Left lung (tissue), 10 donors: ENCODE data around the gene GPSM1. TPM values are rescaled to one million over a fixed set of nuclear protein-coding genes. Genes with fewer than 3 reads are reported as not detected.
A peak's percentile ranks its signal among the peaks of the same experiment; 100 is the strongest.

ENCODE experiments used
- ATAC-seq: fragments of 200-7000 bp; cut with Tn5 transposase; one replicate; pipeline ENCODE4 v1.9.1; 2020; ENCODE audit warnings: moderate library complexity
- DNase-seq, 4 donors: peaks; one replicate each; pipeline ENCODE4 v3.0.0-alpha.2; 2013 to 2020
- H3K27ac ChIP-seq, 2 donors: fragments of 200-600 bp; sonication (generic) in 1 of 2; one replicate each; pipeline versions ENCODE4 v1.5.0 to v1.8.0; 2020 to 2021
- H3K27me3 ChIP-seq, 2 donors: fragments of 200-600 bp; sonication (generic) in 1 of 2; one replicate each; pipeline versions ENCODE4 v1.5.0 to v1.8.0; 2020 to 2021
- H3K36me3 ChIP-seq, 2 donors: fragments of 200-600 bp; sonication (generic) in 1 of 2; one replicate each; pipeline versions ENCODE4 v1.5.0 to v1.8.0; 2020 to 2021
- H3K4me1 ChIP-seq, 2 donors: fragments of 200-600 bp; one replicate each; pipeline ENCODE4 v1.8.0; 2021
- H3K4me3 ChIP-seq, 2 donors: fragments of 200-600 bp; sonication (generic) in 1 of 2; one replicate each; pipeline versions ENCODE4 v1.5.0 to v1.8.0; 2020 to 2021; ENCODE audit warnings: mild to moderate bottlenecking in 1 of 2
- H3K9me3 ChIP-seq, 2 donors: fragments of 200-600 bp; sonication (generic) in 1 of 2; one replicate each; pipeline versions ENCODE4 v1.5.0 to v1.8.0; 2020 to 2021
- CTCF ChIP-seq, 2 donors: fragments of 200-600 bp; sonication (generic) in 1 of 2; IDR thresholded peaks; one replicate each; pipeline versions ENCODE4 v1.5.0 to v1.8.0; 2021; ENCODE audit warnings: antibody characterized with exemption in 2 of 2
- intact Hi-C, 2 donors: fragments of 100-400 bp; cut with DNase I; formaldehyde crosslinking; loops; one replicate each; pipeline versions ENCODE4 v1.11.2 to v1.14.2; 2022
- polyA plus RNA-seq, 6 donors: library from polyadenylated mRNA; unstranded; fragments of 120-200 nt; gene quantifications; one replicate each; pipeline ENCODE4 v1.2.1, GENCODE V29; 2013; ENCODE audit not compliant: insufficient read length in 6 of 6
- total RNA-seq, 2 donors: library from RNA; stranded (reverse); fragmentation: NEBNext Ultra II Directional; extraction: Animal tissue kit (Norgen Biotek cat#: 25700); gene quantifications; one replicate each; pipeline ENCODE4 v1.2.1, GENCODE V29; 2021
- donor health status: DM: no; HTN: yes; CAD: no.
- donor health status: DM: no; HTN: no; CAD: no.

The GPSM1 gene
- total and polyA plus RNA-seq, 8 donors = 21.7 to 84.3 (median 52.7) TPM

GRCh38 chr9:136372561-136373299, 45.4 kb downstream of the GPSM1 start:
- intact Hi-C loops = no loop called here
- H3K27ac ChIP-seq = peak overlapping the region; percentile 39 to 82
- H3K36me3 ChIP-seq = peaks cover 0 to 40% of the 10 kb centered on the region in 2 donors
- ATAC-seq (peak; percentile 83), DNase-seq (peak; percentile 43 to 93 (median 80))
- H3K9me3 ChIP-seq = no peaks in the 10 kb centered on the region
- peaks cover 11 to 23% of the 10 kb centered on the region in 2 donors for H3K4me1 ChIP-seq
- no peaks in the 10 kb centered on the region for H3K27me3 ChIP-seq
- TF ChIP-seq CTCF (IDR thresholded peaks at IDR 0.05) = no peak
- peak overlapping the region; percentile 21 to 50 for H3K4me3 ChIP-seq

- no peaks in the 10 kb centered on the region for H3K27me3 ChIP-seq
- intact Hi-C loops = no loop called here
- TF ChIP-seq CTCF (IDR thresholded peaks at IDR 0.05) = no peak
- H3K4me1 ChIP-seq = peaks cover 11 to 23% of the 10 kb centered on the region in 2 donors
- ATAC-seq = peak; percentile 67
- H3K36me3 ChIP-seq = peaks cover 0 to 45% of the 10 kb centered on the region in 2 donors
- DNase-seq = peak in 2 of 4 donors; percentile 76 to 89
- no peaks in the 10 kb centered on the region for H3K9me3 ChIP-seq
- peak within 1 kb of the TSS; percentile 21 to 50 for H3K4me3 ChIP-seq
- peak within 1 kb of the TSS; percentile 39 to 82 for H3K27ac ChIP-seq
Measured at GRCh38 chr9:136373300-136374182, 46.2 kb downstream of the GPSM1 start, which contains the start of gene CARD9. CARD9 (minus strand) TSS chr9:136373669; CDS start chr9:136372078, 1,591 bp downstream.

- H3K27me3 ChIP-seq = no peaks in the 10 kb centered on the region
- no peak for DNase-seq
Measured at GRCh38 chr9:136374183-136374575, 46.8 kb downstream of the GPSM1 start.

GRCh38 chr9:136375096-136375495, 47.8 kb downstream of the GPSM1 start:
- TF ChIP-seq CTCF (IDR thresholded peaks at IDR 0.05) = no peak
- DNase-seq (no peak), ATAC-seq (no peak)
- Histone ChIP-seq H3K27me3 (no peaks in the 10 kb centered on the region), H3K4me1 (peaks cover 11 to 23% of the 10 kb centered on the region in 2 donors), H3K9me3 (no peaks in the 10 kb centered on the region), H3K4me3 (no peak overlapping the region), H3K36me3 (peaks cover 0 to 49% of the 10 kb centered on the region in 2 donors), H3K27ac (no peak overlapping the region)
- intact Hi-C loops = no loop called here

More at GRCh38 chr9:136374183-136374575, 46.8 kb downstream of the GPSM1 start:
- Histone ChIP-seq H3K36me3 (peaks cover 0 to 49% of the 10 kb centered on the region in 2 donors), H3K9me3 (no peaks in the 10 kb centered on the region), H3K27ac (no peak overlapping the region), H3K4me3 (no peak overlapping the region), H3K4me1 (peaks cover 11 to 23% of the 10 kb centered on the region in 2 donors)
- intact Hi-C loops = no loop called here
- ATAC-seq = no peak
- TF ChIP-seq CTCF (IDR thresholded peaks at IDR 0.05) = no peak

GRCh38 chr9:136376457-136376856, 49.1 kb downstream of the GPSM1 start:
- H3K4me1 ChIP-seq = peaks cover 11 to 23% of the 10 kb centered on the region in 2 donors
- TF ChIP-seq CTCF (IDR thresholded peaks at IDR 0.05) = no peak
- intact Hi-C loops = no loop called here
- H3K9me3 ChIP-seq = no peaks in the 10 kb centered on the region
- ATAC-seq (no peak), DNase-seq (no peak)
- peaks cover 0 to 53% of the 10 kb centered on the region in 2 donors for H3K36me3 ChIP-seq
- H3K4me3 ChIP-seq = no peak overlapping the region
- H3K27ac ChIP-seq = no peak overlapping the region
- no peaks in the 10 kb centered on the region for H3K27me3 ChIP-seq
